ENCODE measurements around the gene KRT84.

Gene KRT84

DNA sequence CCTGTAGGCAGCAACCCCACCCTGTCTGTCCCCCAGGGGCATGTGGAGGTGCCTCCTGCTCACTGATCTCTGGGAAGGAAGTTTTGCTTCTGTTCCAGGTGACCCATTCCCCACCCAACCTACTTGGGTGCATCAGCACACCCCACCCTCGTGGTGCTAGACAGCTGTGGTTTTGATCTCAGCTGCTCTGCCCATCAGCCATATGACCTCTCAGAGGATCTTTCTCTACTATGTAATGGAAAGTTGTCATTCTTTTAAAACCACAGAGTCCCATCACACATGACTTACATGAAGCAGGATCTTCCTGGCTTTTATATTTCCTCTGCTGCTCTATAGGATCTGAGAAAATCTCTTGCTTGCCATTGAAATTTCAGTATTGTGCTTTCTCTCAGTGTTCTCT lies 34.2 kb upstream of the KRT84 start:
- DNase-seq (ENCODE audit: low read depth), result no peak
- no peak overlapping the region for H3K4me3 ChIP-seq (ENCODE audit: control insufficient read depth, low read depth, low read length)
- TF ChIP-seq, protein P1, sequence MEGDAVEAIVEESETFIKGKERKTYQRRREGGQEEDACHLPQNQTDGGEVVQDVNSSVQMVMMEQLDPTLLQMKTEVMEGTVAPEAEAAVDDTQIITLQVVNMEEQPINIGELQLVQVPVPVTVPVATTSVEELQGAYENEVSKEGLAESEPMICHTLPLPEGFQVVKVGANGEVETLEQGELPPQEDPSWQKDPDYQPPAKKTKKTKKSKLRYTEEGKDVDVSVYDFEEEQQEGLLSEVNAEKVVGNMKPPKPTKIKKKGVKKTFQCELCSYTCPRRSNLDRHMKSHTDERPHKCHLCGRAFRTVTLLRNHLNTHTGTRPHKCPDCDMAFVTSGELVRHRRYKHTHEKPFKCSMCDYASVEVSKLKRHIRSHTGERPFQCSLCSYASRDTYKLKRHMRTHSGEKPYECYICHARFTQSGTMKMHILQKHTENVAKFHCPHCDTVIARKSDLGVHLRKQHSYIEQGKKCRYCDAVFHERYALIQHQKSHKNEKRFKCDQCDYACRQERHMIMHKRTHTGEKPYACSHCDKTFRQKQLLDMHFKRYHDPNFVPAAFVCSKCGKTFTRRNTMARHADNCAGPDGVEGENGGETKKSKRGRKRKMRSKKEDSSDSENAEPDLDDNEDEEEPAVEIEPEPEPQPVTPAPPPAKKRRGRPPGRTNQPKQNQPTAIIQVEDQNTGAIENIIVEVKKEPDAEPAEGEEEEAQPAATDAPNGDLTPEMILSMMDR (IDR thresholded peaks at IDR 0.05; ENCODE audit: control insufficient read depth, insufficient read depth, low read depth, low read length, missing control alignments), result no peak

DNA sequence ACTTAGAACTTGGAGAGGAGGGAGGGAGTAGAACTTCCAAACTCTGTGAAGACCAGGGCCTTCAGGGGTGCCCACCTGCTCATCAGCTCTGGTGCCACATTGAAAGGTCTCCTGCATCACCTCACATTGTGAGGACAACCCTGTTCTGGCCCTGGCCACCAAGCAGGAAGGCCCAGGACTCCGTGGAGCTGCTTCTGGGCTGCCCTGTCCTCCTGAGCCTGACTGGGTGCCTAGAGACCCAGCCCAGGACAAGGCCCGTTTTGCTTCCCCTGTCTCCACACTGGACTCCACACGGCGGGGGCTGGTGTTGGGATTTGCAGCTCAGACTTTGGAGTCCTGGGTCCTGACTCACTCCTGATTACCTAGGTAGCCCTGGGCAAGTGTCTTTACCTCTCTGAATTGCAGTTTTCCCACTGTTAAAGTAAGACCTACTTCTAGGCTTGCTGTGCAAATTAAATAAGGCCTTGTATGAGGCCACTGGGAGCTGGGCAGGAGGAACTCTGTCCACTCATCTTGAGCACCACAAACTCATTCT lies 33.2 kb upstream of the KRT84 start:
- DNase-seq (ENCODE audit: low read depth), result no peak
- TF ChIP-seq, protein P1 (IDR thresholded peaks at IDR 0.05; ENCODE audit: control insufficient read depth, insufficient read depth, low read depth, low read length, missing control alignments), result no peak
- H3K4me3 ChIP-seq (ENCODE audit: control insufficient read depth, low read depth, low read length), result no peak overlapping the region

DNA sequence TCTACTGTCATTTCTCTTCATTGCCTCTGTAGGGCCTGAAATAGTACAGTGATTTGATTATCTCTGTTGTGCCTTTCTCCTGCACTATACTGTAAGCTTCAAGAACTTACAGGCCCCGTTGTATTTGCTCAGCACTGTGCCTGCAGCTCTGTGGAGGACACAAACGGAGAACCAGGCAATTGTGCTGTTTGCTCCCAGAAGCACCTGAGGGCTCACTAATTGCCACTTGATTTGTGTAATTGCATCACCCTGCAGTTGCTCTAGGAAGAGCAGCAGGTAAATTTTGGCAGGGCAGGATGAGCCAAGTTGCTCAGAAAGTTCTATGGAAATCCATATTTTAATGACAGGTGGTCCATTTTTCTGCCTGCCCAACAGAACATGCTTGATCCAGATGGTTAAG lies 32.3 kb upstream of the KRT84 start:
- no peak for DNase-seq (ENCODE audit: low read depth)
- TF ChIP-seq, protein P1 (IDR thresholded peaks at IDR 0.05; ENCODE audit: control insufficient read depth, insufficient read depth, low read depth, low read length, missing control alignments), result no peak
- no peak overlapping the region for H3K4me3 ChIP-seq (ENCODE audit: control insufficient read depth, low read depth, low read length)

DNA sequence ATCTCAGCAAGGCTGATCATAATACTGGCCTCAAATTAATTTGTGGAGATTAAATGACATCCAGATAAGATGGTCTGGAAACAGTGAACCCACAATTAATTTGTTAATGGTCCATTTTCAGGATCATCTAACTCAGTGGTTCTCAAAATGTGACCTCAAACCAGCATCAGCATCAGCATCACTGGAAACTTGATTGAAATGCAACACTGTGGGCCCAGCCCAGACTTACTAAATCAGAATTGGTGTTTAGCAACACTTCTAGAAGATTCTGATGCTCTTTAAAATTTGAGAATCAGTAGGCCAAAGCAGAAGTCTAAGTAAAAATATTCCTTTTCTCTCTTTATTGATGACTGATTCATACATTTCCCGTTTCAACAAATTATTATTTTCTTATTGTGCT lies 31.3 kb upstream of the KRT84 start:
- TF ChIP-seq, protein P1 (IDR thresholded peaks at IDR 0.05; ENCODE audit: control insufficient read depth, insufficient read depth, low read depth, low read length, missing control alignments), result no peak
- no peak overlapping the region for H3K4me3 ChIP-seq (ENCODE audit: control insufficient read depth, low read depth, low read length)
- no peak for DNase-seq (ENCODE audit: low read depth)

DNA sequence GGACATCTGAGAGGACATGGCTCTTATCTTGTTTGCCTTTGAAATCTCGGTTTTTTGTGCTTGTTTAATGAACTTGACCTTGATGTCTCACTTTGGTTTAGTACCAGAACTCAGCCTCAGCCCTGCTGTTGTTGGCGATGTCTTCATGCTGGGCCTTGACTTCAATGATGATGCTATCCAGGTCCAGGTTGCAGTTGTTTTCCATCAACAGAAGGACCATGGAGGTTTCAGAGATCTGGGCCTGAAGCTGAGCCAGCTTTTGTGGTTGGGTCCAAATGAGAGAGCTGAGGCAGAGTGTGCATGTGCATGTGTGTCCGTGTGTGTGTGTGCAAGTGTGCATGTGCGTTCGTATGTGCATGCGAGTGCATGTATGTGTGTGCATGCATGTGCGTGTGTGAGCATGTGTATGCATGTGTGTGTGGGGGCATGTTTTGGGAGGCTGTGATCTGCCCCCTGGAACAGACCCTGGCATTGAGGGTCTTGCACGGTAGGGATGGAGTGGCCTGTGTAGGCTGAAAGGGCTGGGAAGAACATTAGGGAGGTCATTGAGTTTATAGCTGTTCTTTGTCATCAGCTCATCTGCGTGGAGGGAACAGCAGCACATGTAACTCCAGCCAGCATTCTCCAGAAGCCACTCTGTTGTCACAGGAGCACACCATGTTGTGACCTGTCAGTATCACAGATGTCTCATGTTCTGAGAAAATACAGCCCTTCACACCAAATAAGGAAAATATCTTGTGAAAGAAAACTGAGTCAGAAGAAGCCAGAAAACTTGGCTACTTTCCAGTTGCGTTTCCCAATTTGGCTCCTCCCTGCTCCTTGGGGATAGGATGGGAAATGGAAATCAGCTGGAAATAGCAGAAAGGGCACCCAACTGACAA lies 30.7 kb upstream of the KRT84 start:
- H3K4me3 ChIP-seq (ENCODE audit: control insufficient read depth, low read depth, low read length), result no peak overlapping the region
- DNase-seq (ENCODE audit: low read depth), result peak; percentile 55
- TF ChIP-seq, protein P1 (IDR thresholded peaks at IDR 0.05; ENCODE audit: control insufficient read depth, insufficient read depth, low read depth, low read length, missing control alignments), result no peak

DNA sequence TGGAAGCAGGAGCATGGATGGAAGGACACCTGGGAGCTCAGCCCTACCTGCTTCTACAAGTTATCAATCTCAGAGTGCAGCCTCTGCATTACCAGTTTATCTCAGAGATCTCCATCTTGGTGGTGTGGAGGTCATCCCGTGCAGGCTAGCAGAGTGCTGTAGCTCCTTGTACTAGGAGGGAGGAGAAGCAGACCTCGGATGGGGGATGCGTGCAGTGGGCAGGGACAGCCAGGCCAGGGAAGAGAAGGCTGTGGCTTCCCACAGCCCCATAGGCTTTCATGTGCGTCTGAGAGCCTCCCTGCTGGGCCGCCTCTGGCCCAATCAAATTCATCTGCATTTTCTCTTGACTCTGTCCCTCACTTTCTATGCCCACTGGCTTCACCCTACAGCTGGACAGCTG lies 29.5 kb upstream of the KRT84 start:
- H3K4me3 ChIP-seq (ENCODE audit: control insufficient read depth, low read depth, low read length), result no peak overlapping the region
- DNase-seq (ENCODE audit: low read depth), result no peak
- TF ChIP-seq, protein P1 (IDR thresholded peaks at IDR 0.05; ENCODE audit: control insufficient read depth, insufficient read depth, low read depth, low read length, missing control alignments), result no peak
